ENCODE results near the gene GBX2.
"Not testable (repeated sequence)": the region's sequence is repeated elsewhere in the genome, so short reads cannot be mapped to it uniquely, and the experiment has no call there.

Gene GBX2

GRCh38 chr2:236156095-236156859 lies 11.9 kb downstream of the GBX2 start:
- no peak overlapping the region for H3K4me3 ChIP-seq (ENCODE audit: low read depth, low read length)
- no peak for TF ChIP-seq CTCF (conservative IDR thresholded peaks at IDR 0.05; ENCODE audit: low read depth, low read length)

GRCh38 chr2:236155406-236155805 lies 12.8 kb downstream of the GBX2 start:
- no peak for TF ChIP-seq CTCF (conservative IDR thresholded peaks at IDR 0.05; ENCODE audit: low read depth, low read length)
- DNase-seq (ENCODE audit: low read depth) = no peak
- H3K4me3 ChIP-seq (ENCODE audit: low read depth, low read length) = no peak overlapping the region

More at GRCh38 chr2:236156095-236156859, 11.9 kb downstream of the GBX2 start:
- no peak for DNase-seq (ENCODE audit: low read depth)

- TF ChIP-seq CTCF (conservative IDR thresholded peaks at IDR 0.05; ENCODE audit: low read depth, low read length) = no peak
- no peak for DNase-seq (ENCODE audit: low read depth)
- no peak overlapping the region for H3K4me3 ChIP-seq (ENCODE audit: low read depth, low read length)
These were observed 21.8 kb downstream of the GBX2 start for GRCh38 chr2:236146436-236146835.

- TF ChIP-seq CTCF (conservative IDR thresholded peaks at IDR 0.05; ENCODE audit: low read depth, low read length) = no peak
- H3K4me3 ChIP-seq (ENCODE audit: low read depth, low read length) = no peak overlapping the region
- DNase-seq (ENCODE audit: low read depth) = no peak
These were observed 24.4 kb downstream of the GBX2 start for GRCh38 chr2:236143811-236144210.

GRCh38 chr2:236141616-236142015 lies 26.6 kb downstream of the GBX2 start:
- not testable (repeated sequence) for DNase-seq (ENCODE audit: low read depth); H3K4me3 ChIP-seq (ENCODE audit: low read depth, low read length)

- DNase-seq (ENCODE audit: low read depth) = no peak
- no peak for TF ChIP-seq CTCF (conservative IDR thresholded peaks at IDR 0.05; ENCODE audit: low read depth, low read length)
- no peak overlapping the region for H3K4me3 ChIP-seq (ENCODE audit: low read depth, low read length)
These were observed 31.1 kb downstream of the GBX2 start for GRCh38 chr2:236137066-236137465.

GRCh38 chr2:236136538-236136937 lies 31.6 kb downstream of the GBX2 start:
- no peak for DNase-seq (ENCODE audit: low read depth)
- no peak overlapping the region for H3K4me3 ChIP-seq (ENCODE audit: low read depth, low read length)
- TF ChIP-seq CTCF (conservative IDR thresholded peaks at IDR 0.05; ENCODE audit: low read depth, low read length) = no peak
